ENCODE results near the gene C16orf87. TPM values are rescaled to one million over a fixed set of nuclear protein-coding genes. Genes with fewer than 3 reads are reported as not detected.

Gene C16orf87
- total RNA-seq, 4 donors from 2014 or later: 4.9 to 12.6 (median 6.8) TPM

DNA sequence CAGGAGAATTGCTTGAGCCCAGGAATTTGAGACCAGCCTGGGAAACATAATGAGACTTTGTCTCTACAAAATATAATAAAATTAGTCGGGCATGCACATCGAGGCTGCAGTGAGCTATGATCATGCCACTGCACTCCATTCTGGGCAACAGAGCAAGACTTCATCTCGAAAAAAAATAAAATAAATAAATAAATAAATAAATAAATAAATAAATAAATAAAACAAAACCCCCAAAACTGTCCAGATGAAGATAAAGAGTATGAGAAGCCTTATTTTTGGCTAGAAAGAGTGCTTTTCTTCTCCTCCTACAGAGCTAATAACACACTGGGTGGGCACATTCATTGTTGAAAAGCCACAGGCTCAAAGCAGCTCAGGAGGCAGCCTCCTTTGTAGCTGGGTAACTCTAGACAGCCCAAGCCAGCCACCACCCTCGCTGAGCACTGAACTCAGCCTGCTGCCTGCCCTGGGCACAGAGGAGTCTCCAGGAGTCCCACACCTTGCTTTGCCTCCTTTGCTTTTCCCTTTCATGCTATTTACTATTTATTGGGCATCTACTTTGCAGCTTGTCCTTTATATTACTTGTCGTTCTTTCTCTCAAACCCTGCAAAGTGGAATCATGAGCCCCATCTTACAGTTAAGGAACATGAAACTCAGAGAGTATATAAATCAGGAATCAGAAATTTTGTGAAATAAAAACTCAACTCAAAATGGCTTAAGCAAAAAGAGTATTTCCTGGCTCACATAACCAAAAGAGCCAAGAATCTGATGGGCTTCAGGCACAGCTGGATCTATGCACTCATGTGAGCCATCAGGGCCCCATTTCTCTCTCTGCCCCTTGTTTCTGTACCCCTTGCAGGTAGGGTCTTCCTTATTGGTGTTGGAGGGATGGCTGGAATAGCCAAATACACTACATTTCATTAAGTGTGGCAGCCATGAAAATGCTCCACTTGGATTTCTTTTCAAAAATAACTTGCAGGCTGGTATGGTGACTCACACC is 18.1 kb upstream of the C16orf87 start:
- Histone ChIP-seq H3K4me3 (no peak overlapping the region), H3K36me3 (no peaks in the 10 kb centered on the region), H3K27me3 (peaks cover 19% of the 10 kb centered on the region), H3K4me1 (no peaks in the 10 kb centered on the region), H3K27ac (no peak overlapping the region), H3K9me3 (no peaks in the 10 kb centered on the region)
- DNase-seq (ENCODE audit: low spot score in 2 of 2): no peak
- 73% methylated on average over 5 of the region's 5 CpGs for WGBS
- no peak for TF ChIP-seq EP300 (IDR thresholded peaks at IDR 0.05)
- no peak for TF ChIP-seq POLR2A (IDR thresholded peaks at IDR 0.05)
- TF ChIP-seq POLR2AphosphoS5 (IDR thresholded peaks at IDR 0.05): no peak
- TF ChIP-seq CTCF (IDR thresholded peaks at IDR 0.05): no peak

DNA sequence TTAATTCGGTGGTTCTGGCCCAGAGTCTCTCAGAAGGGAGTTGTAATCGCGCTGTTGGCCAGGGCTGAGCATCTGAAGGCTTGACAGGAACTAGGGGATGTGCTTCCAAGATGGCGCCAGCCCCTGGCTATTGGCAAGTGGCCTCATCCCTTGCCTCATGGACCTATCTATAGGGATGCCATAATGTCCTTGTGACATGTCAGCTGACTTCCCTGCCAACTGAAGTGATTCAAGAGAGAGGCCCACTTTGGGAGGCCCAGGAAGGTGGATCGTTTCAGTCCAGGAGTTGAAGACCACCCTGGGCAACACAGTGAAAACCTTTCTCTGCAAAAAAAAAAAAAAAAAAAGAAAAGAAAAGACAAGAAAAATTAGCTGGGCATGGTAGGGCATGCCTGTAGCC is 15.0 kb upstream of the C16orf87 start:
- no peak for DNase-seq (ENCODE audit: low spot score in 2 of 2)
- WGBS: 86% methylated on average over 5 of the region's 5 CpGs
- no peaks in the 10 kb centered on the region for H3K9me3 ChIP-seq
- TF ChIP-seq POLR2A (IDR thresholded peaks at IDR 0.05): no peak
- H3K36me3 ChIP-seq: no peaks in the 10 kb centered on the region
- no peaks in the 10 kb centered on the region for H3K4me1 ChIP-seq
- H3K4me3 ChIP-seq: no peak overlapping the region
- H3K27ac ChIP-seq: no peak overlapping the region
- peaks cover 23% of the 10 kb centered on the region for H3K27me3 ChIP-seq

- no peak for TF ChIP-seq CTCF (IDR thresholded peaks at IDR 0.05)
- TF ChIP-seq EP300 (IDR thresholded peaks at IDR 0.05): no peak
- no peak for TF ChIP-seq POLR2A (IDR thresholded peaks at IDR 0.05)
- no peak for TF ChIP-seq POLR2AphosphoS5 (IDR thresholded peaks at IDR 0.05)
- Histone ChIP-seq H3K36me3 (no peaks in the 10 kb centered on the region), H3K4me1 (no peaks in the 10 kb centered on the region), H3K9me3 (no peaks in the 10 kb centered on the region), H3K27ac (no peak overlapping the region), H3K4me3 (no peak overlapping the region), H3K27me3 (peaks cover 23% of the 10 kb centered on the region)
- 80% methylated on average over 10 of the region's 10 CpGs for WGBS
- DNase-seq (ENCODE audit: low spot score in 2 of 2): no peak
Observed at GRCh38 chr16:46844771-46845170, 13.8 kb upstream of the C16orf87 start.

GRCh38 chr16:46843898-46844642 is 13.1 kb upstream of the C16orf87 start:
- Histone ChIP-seq H3K9me3 (no peaks in the 10 kb centered on the region), H3K27me3 (peaks cover 23% of the 10 kb centered on the region), H3K4me3 (no peak overlapping the region), H3K36me3 (no peaks in the 10 kb centered on the region), H3K4me1 (no peaks in the 10 kb centered on the region), H3K27ac (no peak overlapping the region)
- 51% methylated on average over 28 of the region's 74 CpGs for WGBS
- TF ChIP-seq CTCF (IDR thresholded peaks at IDR 0.05) (no peak), POLR2AphosphoS5 (IDR thresholded peaks at IDR 0.05) (no peak), EP300 (IDR thresholded peaks at IDR 0.05) (no peak), POLR2A (IDR thresholded peaks at IDR 0.05) (no peak)
- no peak for DNase-seq (ENCODE audit: low spot score in 2 of 2)

DNA sequence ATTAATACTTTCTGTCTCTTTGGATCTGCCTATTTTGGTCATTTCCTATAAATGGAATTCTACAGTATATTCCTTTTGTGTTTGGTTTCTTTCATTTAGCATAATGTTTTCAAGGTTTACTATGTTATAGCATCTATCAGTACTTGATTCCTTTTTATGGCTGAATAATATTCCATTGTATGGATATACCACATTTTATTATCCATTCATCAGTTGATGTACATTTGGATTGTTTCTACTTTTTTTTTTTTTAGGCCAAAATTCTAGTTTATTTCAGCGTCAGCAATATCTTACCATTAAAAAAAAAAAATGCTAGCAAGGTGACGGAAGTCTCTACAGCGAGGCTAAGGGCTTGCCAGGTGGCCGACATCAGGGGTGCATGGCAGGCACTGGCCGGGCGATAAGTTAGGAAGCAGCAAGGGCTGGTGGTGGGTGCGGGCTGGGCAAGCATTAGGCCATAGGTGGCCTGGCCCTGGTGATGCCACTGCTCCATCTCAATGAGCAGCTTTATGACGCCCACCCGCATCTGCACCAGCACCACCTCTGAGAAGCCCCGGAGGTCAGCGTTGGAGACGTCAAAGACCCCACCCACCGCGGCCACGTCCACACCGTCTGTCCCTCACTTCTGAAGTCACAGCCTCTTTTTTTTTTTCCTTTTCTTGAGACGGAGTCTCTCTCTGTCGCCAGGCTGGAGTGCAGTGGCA is 11.4 kb upstream of the C16orf87 start:
- no peaks in the 10 kb centered on the region for H3K4me1 ChIP-seq
- no peak overlapping the region for H3K27ac ChIP-seq
- TF ChIP-seq CTCF (IDR thresholded peaks at IDR 0.05) (no peak), POLR2AphosphoS5 (IDR thresholded peaks at IDR 0.05) (no peak), EP300 (IDR thresholded peaks at IDR 0.05) (no peak), POLR2A (IDR thresholded peaks at IDR 0.05) (no peak)
- no peaks in the 10 kb centered on the region for H3K36me3 ChIP-seq
- WGBS: 91% methylated on average over 18 of the region's 18 CpGs
- peaks cover 23% of the 10 kb centered on the region for H3K27me3 ChIP-seq
- H3K4me3 ChIP-seq: no peak overlapping the region
- DNase-seq (ENCODE audit: low spot score in 2 of 2): no peak
- no peaks in the 10 kb centered on the region for H3K9me3 ChIP-seq
